ENCODE results near the gene ARHGEF28.

The ARHGEF28 gene

GRCh38 chr5:73883646-73884045 lies 257.6 kb downstream of the ARHGEF28 start:
- no peak for DNase-seq

- no peak for DNase-seq
Observed at GRCh38 chr5:73887688-73888087, 261.7 kb downstream of the ARHGEF28 start.

- DNase-seq: no peak
Observed at GRCh38 chr5:73890569-73890968, 264.6 kb downstream of the ARHGEF28 start.

- DNase-seq: no peak
Observed at GRCh38 chr5:73892218-73892617, 266.2 kb downstream of the ARHGEF28 start.

GRCh38 chr5:73892806-73893205 lies 266.8 kb downstream of the ARHGEF28 start:
- DNase-seq: no peak

- no peak for DNase-seq
Observed at GRCh38 chr5:73893813-73894212, 267.8 kb downstream of the ARHGEF28 start.

- DNase-seq: no peak
Observed at GRCh38 chr5:73894860-73895259, 268.9 kb downstream of the ARHGEF28 start.

- DNase-seq: no peak
Observed at GRCh38 chr5:73895471-73895870, 269.5 kb downstream of the ARHGEF28 start.

GRCh38 chr5:73896097-73896496 lies 270.1 kb downstream of the ARHGEF28 start:
- no peak for DNase-seq

- no peak for DNase-seq
Observed at GRCh38 chr5:73896668-73897067, 270.7 kb downstream of the ARHGEF28 start.

- DNase-seq: no peak
Observed at GRCh38 chr5:73897893-73898292, 271.9 kb downstream of the ARHGEF28 start.

- no peak for DNase-seq
Observed at GRCh38 chr5:73899055-73899454, 273.1 kb downstream of the ARHGEF28 start.

GRCh38 chr5:73899916-73900315 lies 273.9 kb downstream of the ARHGEF28 start:
- no peak for DNase-seq

- no peak for DNase-seq
Observed at GRCh38 chr5:73900566-73900965, 274.6 kb downstream of the ARHGEF28 start.

GRCh38 chr5:73901043-73901442 lies 275.0 kb downstream of the ARHGEF28 start:
- DNase-seq: no peak

GRCh38 chr5:73901455-73901854 lies 275.5 kb downstream of the ARHGEF28 start:
- DNase-seq: no peak

GRCh38 chr5:73902327-73903051 lies 276.5 kb downstream of the ARHGEF28 start:
- DNase-seq: peak; percentile 44

- DNase-seq: no peak
Observed at GRCh38 chr5:73903169-73903568, 277.2 kb downstream of the ARHGEF28 start.

- no peak for DNase-seq
Observed at GRCh38 chr5:73906277-73906676, 280.3 kb downstream of the ARHGEF28 start.

- no peak for DNase-seq
Observed at GRCh38 chr5:73907164-73907563, 281.2 kb downstream of the ARHGEF28 start.

- DNase-seq: peak; percentile 15
Observed at GRCh38 chr5:73908395-73908794, 282.4 kb downstream of the ARHGEF28 start.

- DNase-seq: no peak
Observed at GRCh38 chr5:73908846-73909245, 282.9 kb downstream of the ARHGEF28 start.

GRCh38 chr5:73909474-73909873 lies 283.5 kb downstream of the ARHGEF28 start:
- DNase-seq: no peak

- DNase-seq: peak; percentile 80
Observed at GRCh38 chr5:73911761-73912393, 285.9 kb downstream of the ARHGEF28 start.

- DNase-seq: no peak
Observed at GRCh38 chr5:73912821-73913271, 286.9 kb downstream of the ARHGEF28 start.
